ENCODE results near the gene NEDD9. TPM values are rescaled to one million over a fixed set of nuclear protein-coding genes. Genes with fewer than 3 reads are reported as not detected.

The NEDD9 gene
- total and polyA plus RNA-seq, 2 donors (not counting 1 experiment from before 2014, with no cell fraction given) = 38.9 to 46.2 TPM

DNA sequence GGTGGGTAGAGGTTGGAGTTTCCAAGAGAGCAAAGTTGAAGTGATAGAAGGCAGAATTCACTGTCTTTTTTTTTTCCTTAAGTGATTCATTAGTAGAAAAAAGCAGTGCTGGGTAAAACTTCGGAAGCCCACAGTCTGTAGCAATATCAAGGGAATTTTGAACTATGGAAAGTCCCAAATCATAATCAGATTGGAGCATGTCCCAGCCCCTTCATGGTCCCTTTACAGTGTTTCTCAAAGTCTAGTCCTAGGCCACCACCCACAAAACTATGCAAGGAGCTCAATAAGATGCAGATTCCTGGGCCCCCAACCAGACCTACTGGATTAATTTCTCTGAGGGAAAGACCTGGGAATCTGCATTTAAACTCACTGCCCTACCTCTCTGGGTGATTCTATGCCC, 22.6 kb downstream of the NEDD9 start:
- no peaks in the 10 kb centered on the region for H3K9me3 Mint-ChIP-seq (ENCODE audit: insufficient read depth)
- ATAC-seq (ENCODE audit: low read depth) = no peak
- TF ChIP-seq EZH2 (IDR thresholded peaks at IDR 0.05; ENCODE audit: borderline replicate concordance, insufficient read depth, low read depth, low read length, poor library complexity, severe bottlenecking) (no peak), CTCF (IDR thresholded peaks at IDR 0.05) (no peak)
- ChIA-PET CTCF (interaction anchor here (1.0 to 1.9 kb wide), 2 partner anchors 38 to 286 kb away, joined by 3 to 7 read pairs; no protein-coding TSS in a partner anchor), POLR2A (no interaction called here)
- H3K9me3 ChIP-seq (ENCODE audit: control extremely low read depth in 1 of 3, control insufficient read depth in 2 of 3, insufficient read depth in 1 of 3, low read length in 2 of 3) = no peaks in the 10 kb centered on the region
- DNase-seq = no peak
- H3K27ac Mint-ChIP-seq = peak overlapping the region; percentile 16
- no peak overlapping the region for H3K9ac ChIP-seq (ENCODE audit: low read length)
- H3K4me3 Mint-ChIP-seq = no peak overlapping the region
- no peak overlapping the region for H3K4me2 ChIP-seq (replicated peaks; ENCODE audit: low read depth, low read length, poor library complexity, severe bottlenecking)
- peaks cover 21% of the 10 kb centered on the region for H3K4me1 Mint-ChIP-seq
- no peak overlapping the region for H2AFZ ChIP-seq (ENCODE audit: insufficient read depth, low read depth, low read length, poor library complexity, severe bottlenecking)
- WGBS (ENCODE audit: insufficient coverage) = no CpG with 5 or more reads among the region's 1 CpG
- no peaks in the 10 kb centered on the region for H3K27me3 Mint-ChIP-seq
- H3K79me2 ChIP-seq (ENCODE audit: control insufficient read depth, insufficient read depth, low read length) = peaks cover 44% of the 10 kb centered on the region
- H3K27ac ChIP-seq (ENCODE audit: low read length in 2 of 2) = peak overlapping the region in 1 of 2 donors; percentile 29
- intact Hi-C loops (cut with micrococcal nuclease) = no loop called here
- no peak overlapping the region for H3K4me3 ChIP-seq (ENCODE audit: control extremely low read depth in 1 of 5, extremely low read depth in 1 of 5, insufficient read depth in 1 of 5, low read depth in 2 of 5, low read length in 4 of 5)
- H4K20me1 ChIP-seq (ENCODE audit: control insufficient read depth, insufficient read depth, low read length, poor library complexity, severe bottlenecking) = peaks cover 15% of the 10 kb centered on the region
- H3K4me1 ChIP-seq (ENCODE audit: control insufficient read depth in 2 of 2, insufficient read depth in 2 of 2, low read length in 2 of 2) = peaks cover 5 to 12% of the 10 kb centered on the region in 2 donors
- no peaks in the 10 kb centered on the region for H3K27me3 ChIP-seq (replicated peaks in 1 of 4; ENCODE audit: control extremely low read depth in 1 of 4, control insufficient read depth in 3 of 4, insufficient read depth in 4 of 4, low read length in 3 of 4)
- H3K36me3 ChIP-seq (replicated peaks in 1 of 2; ENCODE audit: control extremely low read depth in 1 of 2, control insufficient read depth in 1 of 2, extremely low read depth in 1 of 2, insufficient read depth in 2 of 2, low read length in 1 of 2) = peaks cover 4 to 66% of the 10 kb centered on the region in 2 experiments

GRCh38 chr6:11209369-11209768, 23.1 kb downstream of the NEDD9 start:
- TF ChIP-seq CTCF (IDR thresholded peaks at IDR 0.05) (no peak), EZH2 (IDR thresholded peaks at IDR 0.05; ENCODE audit: borderline replicate concordance, insufficient read depth, low read depth, low read length, poor library complexity, severe bottlenecking) (no peak)
- H3K4me2 ChIP-seq (replicated peaks; ENCODE audit: low read depth, low read length, poor library complexity, severe bottlenecking) = no peak overlapping the region
- CTCF ChIA-PET = interaction anchor here (1.0 kb wide), 1 partner anchor 37 kb away, joined by 3 read pairs; no protein-coding TSS in a partner anchor
- DNase-seq = no peak
- Mint-ChIP-seq H3K4me3 (no peak overlapping the region), H3K27ac (peak overlapping the region; percentile 16), H3K27me3 (no peaks in the 10 kb centered on the region), H3K9me3 (ENCODE audit: insufficient read depth) (no peaks in the 10 kb centered on the region), H3K4me1 (peaks cover 21% of the 10 kb centered on the region)
- peaks cover 4 to 63% of the 10 kb centered on the region in 2 experiments for H3K36me3 ChIP-seq (replicated peaks in 1 of 2; ENCODE audit: control extremely low read depth in 1 of 2, control insufficient read depth in 1 of 2, extremely low read depth in 1 of 2, insufficient read depth in 2 of 2, low read length in 1 of 2)
- peaks cover 43% of the 10 kb centered on the region for H3K79me2 ChIP-seq (ENCODE audit: control insufficient read depth, insufficient read depth, low read length)
- H3K27ac ChIP-seq (ENCODE audit: low read length in 2 of 2) = no peak overlapping the region
- no peak overlapping the region for H2AFZ ChIP-seq (ENCODE audit: insufficient read depth, low read depth, low read length, poor library complexity, severe bottlenecking)
- no peak overlapping the region for H3K9ac ChIP-seq (ENCODE audit: low read length)
- POLR2A ChIA-PET = no interaction called here
- no peaks in the 10 kb centered on the region for H3K9me3 ChIP-seq (ENCODE audit: control extremely low read depth in 1 of 3, control insufficient read depth in 2 of 3, insufficient read depth in 1 of 3, low read length in 2 of 3)
- H4K20me1 ChIP-seq (ENCODE audit: control insufficient read depth, insufficient read depth, low read length, poor library complexity, severe bottlenecking) = peaks cover 12% of the 10 kb centered on the region
- 100% methylated on average over 2 of the region's 5 CpGs for WGBS (ENCODE audit: insufficient coverage)
- H3K4me3 ChIP-seq (ENCODE audit: control extremely low read depth in 1 of 5, extremely low read depth in 1 of 5, insufficient read depth in 1 of 5, low read depth in 2 of 5, low read length in 4 of 5) = no peak overlapping the region
- H3K4me1 ChIP-seq (ENCODE audit: control insufficient read depth in 2 of 2, insufficient read depth in 2 of 2, low read length in 2 of 2) = peaks cover 5 to 12% of the 10 kb centered on the region in 2 donors
- H3K27me3 ChIP-seq (replicated peaks in 1 of 4; ENCODE audit: control extremely low read depth in 1 of 4, control insufficient read depth in 3 of 4, insufficient read depth in 4 of 4, low read length in 3 of 4) = no peaks in the 10 kb centered on the region
- intact Hi-C loops (cut with micrococcal nuclease) = no loop called here
- no peak for ATAC-seq (ENCODE audit: low read depth)

Measured in B cell (primary cell).